Upper lobe of left lung (tissue), 4 donors: Measurements from ENCODE around the gene ZFP3.

ENCODE experiments used
- CTCF ChIP-seq, 6 experiments: fragments of 450-650 bp in 4 of 6; fragments of 200-600 bp in 2 of 6; sonication (generic) in 2 of 6; IDR thresholded peaks; one replicate each; pipeline ENCODE4 v1.5.1; 2016 to 2019; ENCODE audit warnings: antibody characterized with exemption in 6 of 6
- EP300 ChIP-seq, 4 donors: sonication (generic); formaldehyde crosslinking; IDR thresholded peaks; one replicate each; pipeline ENCODE4 v1.5.1; 2017; ENCODE audit warnings: antibody characterized with exemption in 4 of 4, control low read depth in 2 of 4
- POLR2A ChIP-seq, 4 donors: fragments of 450-650 bp; IDR thresholded peaks; one replicate each; pipeline ENCODE4 v1.5.1; 2016 to 2017; ENCODE audit warnings: antibody characterized with exemption in 4 of 4, mild to moderate bottlenecking in 2 of 4
- POLR2AphosphoS5 ChIP-seq, 2 donors: sonication (generic); formaldehyde crosslinking; IDR thresholded peaks; one replicate each; pipeline ENCODE4 v1.5.1; 2017; ENCODE audit warnings: antibody characterized with exemption in 2 of 2

- TF ChIP-seq CTCF (IDR thresholded peaks at IDR 0.05) (no peak), POLR2A (IDR thresholded peaks at IDR 0.05) (no peak), POLR2AphosphoS5 (IDR thresholded peaks at IDR 0.05) (no peak), EP300 (IDR thresholded peaks at IDR 0.05) (no peak)
Observed at GRCh38 chr17:5138616-5139457, 60.6 kb downstream of the ZFP3 start.
